GM18526 (cell line): ENCODE results near the gene POLR2J.

Source experiments
- POLR2A ChIP-seq: IDR thresholded peaks from 3 replicates; pipeline ENCODE4 v1.6.1; 2011; ENCODE audit not compliant: insufficient read length; ENCODE audit errors: extremely low read depth

Gene POLR2J

GRCh38 chr7:102424129-102424551 lies 54.6 kb downstream of the POLR2J start:
- no peak for TF ChIP-seq POLR2A
